Prostate gland (tissue), 2 donors: Measurements from ENCODE around the gene CDH13.

Experiments
- CTCF ChIP-seq, 4 experiments: fragments of 200-600 bp in 2 of 4; fragments of 450-650 bp in 2 of 4; sonication (generic) in 2 of 4; IDR thresholded peaks; 1 replicate in 3 of 4; 2 replicates in 1 of 4; pipeline ENCODE4 v1.5.1; 2016 to 2019; ENCODE audit warnings: antibody characterized with exemption in 4 of 4, mild to moderate bottlenecking in 2 of 4, moderate library complexity in 2 of 4
- POLR2A ChIP-seq: fragments of 450-650 bp; IDR thresholded peaks from one replicate; pipeline ENCODE4 v1.6.1; 2016; ENCODE audit warnings: antibody characterized with exemption, mild to moderate bottlenecking
- POLR2AphosphoS5 ChIP-seq: sonication (generic); formaldehyde crosslinking; IDR thresholded peaks from one replicate; pipeline ENCODE4 v1.6.1; 2017; ENCODE audit warnings: antibody characterized with exemption

- TF ChIP-seq CTCF (IDR thresholded peaks at IDR 0.05) (no peak), POLR2A (no peak), POLR2AphosphoS5 (no peak)
Observed at GRCh38 chr16:83774066-83774465, 1147.3 kb downstream of the CDH13 start.
